K562 (cell line): ENCODE measurements around the gene TPRG1L. TPM values are rescaled to one million over a fixed set of nuclear protein-coding genes. Genes with fewer than 3 reads are reported as not detected.

Experiments
- ATAC-seq: fragments of 200-7000 bp; cut with Tn5 transposase; 3 replicates; pipeline ENCODE4 v1.9.1; 2020; ENCODE audit warnings: moderate library complexity
- BruUV-seq: library from RNA; stranded (reverse); fragments of 400-500 nt; replicated peaks from 2 replicates; lab custom pipeline; 2021; lab: Mats Ljungman, UMichigan
- CTCF ChIA-PET: fragments of 300-600 bp; formaldehyde crosslinking; extraction: SDS; loops from one replicate; lab custom pipeline; 2021; ENCODE audit warnings: low intra/inter-chr PET ratio; lab: Yijun Ruan, JAX
- POLR2A ChIA-PET: fragments of 300-600, 350-650 bp; sonication (Branson Sonifier 250); formaldehyde crosslinking; extraction: SDS; loops from one replicate; lab custom pipeline; 2021; ENCODE audit warnings: antibody characterized with exemption, inconsistent platforms; lab: Yijun Ruan, JAX
- DNase-seq, 4 experiments: peaks; one replicate each; pipeline versions ENCODE4 v3.0.0 to v3.0.0-alpha.2; 2011 to 2018; ENCODE audit warnings: low spot score in 3 of 4, mixed read lengths in 3 of 4; ENCODE audit errors: extremely low read depth in 1 of 4
- FAIRE-seq: peaks from 2 replicates; lab custom pipeline; 2011; peaks lifted over from hg19 to GRCh38; lab: Jason Lieb, UNC
- H2AFZ ChIP-seq: 2 replicates; pipeline ENCODE4 v1.6.0; 2011; ENCODE audit warnings: low read depth, low read length, control low read depth, inconsistent platforms
- H3K27ac ChIP-seq: fragments of 200-600 bp; 3 replicates; pipeline ENCODE4 v1.8.0; 2011; ENCODE audit warnings: low read depth, mild to moderate bottlenecking, control low read depth, inconsistent platforms, low read length, moderate library complexity, mixed read lengths; ENCODE audit errors: extremely low read depth
- H3K27me3 ChIP-seq, 2 experiments: fragments of 300-600 bp in 1 of 2; 2 replicates in 1 of 2; 3 replicates in 1 of 2; pipeline versions ENCODE4 v1.6.0 to v1.8.0; 2011; ENCODE audit warnings: inconsistent platforms in 2 of 2, low read length in 2 of 2, mild to moderate bottlenecking in 1 of 2, mixed read lengths in 1 of 2, moderate library complexity in 1 of 2; ENCODE audit not compliant: control insufficient read depth in 2 of 2, insufficient read depth in 2 of 2
- H3K36me3 ChIP-seq: fragments of 300-600 bp; 3 replicates; pipeline ENCODE4 v1.8.0; 2011; ENCODE audit warnings: mild to moderate bottlenecking, low read length, inconsistent platforms; ENCODE audit not compliant: control insufficient read depth, insufficient read depth
- H3K4me1 ChIP-seq, 2 experiments: fragments of 200-600 bp in 1 of 2; replicated peaks in 1 of 2; 2 replicates in 1 of 2; 3 replicates in 1 of 2; pipeline versions ENCODE4 v1.5.1 to v1.8.0; 2011; ENCODE audit warnings: inconsistent platforms in 2 of 2, low read length in 2 of 2, mild to moderate bottlenecking in 1 of 2, mixed read lengths in 1 of 2, moderate library complexity in 1 of 2; ENCODE audit not compliant: control insufficient read depth in 2 of 2, insufficient read depth in 2 of 2
- H3K4me2 ChIP-seq: 2 replicates; pipeline ENCODE4 v1.6.1; 2011; ENCODE audit warnings: low read length, control low read depth, inconsistent platforms, mixed read lengths; ENCODE audit not compliant: insufficient read depth
- H3K4me3 ChIP-seq: fragments of 200-600 bp; sonication (generic), shearing (Covaris generic); 2 replicates; pipeline ENCODE4 v1.5.1; 2016; ENCODE audit warnings: control low read depth, inconsistent platforms
- H3K79me2 ChIP-seq: fragments of 200-600 bp; 3 replicates; pipeline ENCODE4 v1.8.0; 2011; ENCODE audit warnings: low read length, inconsistent platforms; ENCODE audit not compliant: control insufficient read depth, insufficient read depth
- H3K9ac ChIP-seq, 2 experiments: 2 replicates each; pipeline versions ENCODE4 v1.6.0 to v1.6.1; 2011; ENCODE audit warnings: low read depth in 2 of 2, low read length in 2 of 2, control low read depth in 1 of 2, inconsistent platforms in 1 of 2, mild to moderate bottlenecking in 1 of 2, mixed read lengths in 1 of 2; ENCODE audit not compliant: insufficient read depth in 1 of 2
- H3K9me1 ChIP-seq: one replicate; pipeline ENCODE4 v1.6.0; 2011; ENCODE audit warnings: inconsistent platforms, mild to moderate bottlenecking, low read length, moderate library complexity; ENCODE audit not compliant: control insufficient read depth, insufficient read depth
- H3K9me3 ChIP-seq: replicated peaks from 2 replicates; pipeline ENCODE4 v1.5.1; 2011; ENCODE audit warnings: low read depth, low read length, inconsistent platforms; ENCODE audit not compliant: control insufficient read depth, insufficient read depth
- H4K20me1 ChIP-seq: replicated peaks from 2 replicates; pipeline ENCODE4 v1.6.1; 2011; ENCODE audit warnings: low read length, inconsistent platforms, mixed read lengths; ENCODE audit not compliant: control insufficient read depth, insufficient read depth
- HNRNPH1 ChIP-seq: fragments of 200-400 bp; formaldehyde crosslinking; optimal IDR thresholded peaks from 2 replicates; pipeline ENCODE3; 2017; ENCODE audit warnings: low read depth, mild to moderate bottlenecking, low read length, moderate library complexity
- HNRNPK ChIP-seq: fragments of 200-400 bp; formaldehyde crosslinking; IDR thresholded peaks from one replicate; pipeline ENCODE4 v1.6.1; 2018; ENCODE audit warnings: mild to moderate bottlenecking, low read depth, low read length; ENCODE audit not compliant: poor library complexity, severe bottlenecking
- KDM2B ChIP-seq: fragments of 250-450 bp; sonication (Bioruptor Pico); IDR thresholded peaks from 2 replicates; pipeline ENCODE4 v1.8.0; 2021; ENCODE audit warnings: mild to moderate bottlenecking, moderate library complexity
- MEF2D ChIP-seq: conservative IDR thresholded peaks from 2 replicates; pipeline ENCODE4 v1.6.1; 2016; ENCODE audit warnings: low read depth, missing genetic modification characterization, missing compliant biosample characterization
- RBM39 ChIP-seq: fragments of 200-400 bp; formaldehyde crosslinking; optimal IDR thresholded peaks from 2 replicates; pipeline ENCODE3; 2018; ENCODE audit warnings: low read depth, low read length
- RFX7 ChIP-seq: fragments of 250-450 bp; sonication (Bioruptor Pico); IDR thresholded peaks from 2 replicates; pipeline ENCODE4 v1.5.1; 2021; ENCODE audit warnings: mild to moderate bottlenecking
- SIRT6 ChIP-seq: IDR thresholded peaks from one replicate; pipeline ENCODE4 v1.6.1; 2012; ENCODE audit warnings: low read depth, mild to moderate bottlenecking, control low read depth, inconsistent platforms, low read length, moderate library complexity
- SREBF1 ChIP-seq: fragments of 150-350 bp; IDR thresholded peaks from 2 replicates; pipeline ENCODE4 v1.6.1; 2014; ENCODE audit warnings: antibody characterized with exemption, low read depth, low read length, borderline replicate concordance
- SUPT5H ChIP-seq: fragments of 450-650 bp; IDR thresholded peaks from 2 replicates; pipeline ENCODE4 v1.6.1; 2016
- TAF15 ChIP-seq: fragments of 200-400 bp; formaldehyde crosslinking; IDR thresholded peaks from 2 replicates; pipeline ENCODE4 v1.6.1; 2017; ENCODE audit warnings: mild to moderate bottlenecking, low read depth, low read length, moderate library complexity
- ZNF146 ChIP-seq: IDR thresholded peaks from one replicate; pipeline ENCODE4 v1.6.1; 2018; ENCODE audit warnings: missing compliant biosample characterization; ENCODE audit not compliant: unreplicated experiment
- ZNF583 ChIP-seq: fragments of 250-450 bp; sonication (Bioruptor Pico); IDR thresholded peaks from 2 replicates; pipeline ENCODE4 v1.4.0; 2020
- WGBS: fragments of 100-300 bp; shearing (Covaris generic); methylation state at CpG from one replicate; pipeline ENCODE4 v1.1.6; 2016; ENCODE audit warnings: low coverage, mixed read lengths; ENCODE audit not compliant: insufficient coverage; ENCODE audit errors: missing lambda C conversion rate; 5-methylcytosine and 5-hydroxymethylcytosine counted together
- in situ Hi-C: fragments of 300-500 bp; cut with MboI; formaldehyde crosslinking; loops from 4 replicates; pipeline ENCODE4 v1.15.0; 2018; ENCODE audit warnings: inconsistent platforms, mixed read lengths
- intact Hi-C: fragments of 100-400 bp; cut with micrococcal nuclease; formaldehyde crosslinking; loops from 2 replicates; pipeline ENCODE4 v1.14.2; 2022
- polyA plus RNA-seq, 8 experiments: library from polyadenylated mRNA; depleted of rRNA in 4 of 8; stranded (reverse) in 5 of 8; unstranded in 3 of 8; fragments of >200 nt; fragmentation: Nextera tagmentation in 2 of 8; fragmentation: Illumina TruSeq in 1 of 8; extraction: Ambion mirVana in 2 of 8; extraction: Trizol in 1 of 8; gene quantifications; 2 replicates each; pipeline versions ENCODE4 v1.2.1 to v1.2.3, GENCODE V29; 2011 to 2014; ENCODE audit warnings: inconsistent platforms in 1 of 8, missing spikeins in 1 of 8
- total RNA-seq, 7 experiments: library from RNA; depleted of rRNA in 6 of 7; stranded (reverse); fragments of >200 nt in 6 of 7; fragmentation: Illumina TruSeq in 2 of 7; extraction: Trizol in 2 of 7; gene quantifications; 2 replicates each; pipeline versions ENCODE4 v1.2.1 to v1.2.3, GENCODE V29; 2011 to 2021; ENCODE audit warnings: low replicate concordance in 1 of 7

The TPRG1L gene
- total and polyA plus RNA-seq, 9 of the 15 experiments (the other 6 are each of a cell fraction or from before 2014, with no cell fraction given) = 1.6 to 11.0 (median 6.2) TPM

DNA sequence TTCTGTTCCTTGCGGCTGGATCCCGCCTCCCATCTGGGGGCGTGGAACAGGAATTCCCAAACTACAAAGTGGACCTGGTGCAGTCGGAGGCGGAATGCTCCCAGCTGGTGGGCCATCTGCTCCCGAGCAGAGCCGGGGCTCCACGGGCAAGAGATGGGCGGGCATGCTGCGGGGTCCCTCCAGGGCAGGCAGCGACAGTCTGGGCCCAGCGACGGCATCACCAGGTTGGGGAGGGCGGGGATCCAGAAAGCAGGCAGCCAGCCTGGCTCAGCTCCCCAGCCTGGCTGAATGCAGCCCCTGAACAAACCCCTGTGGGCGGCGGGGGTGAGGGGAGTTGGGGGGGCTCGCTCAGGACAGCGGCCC is 17.1 kb upstream of the TPRG1L start:
- Histone ChIP-seq H3K4me3 (no peak overlapping the region), H4K20me1 (peaks cover 11% of the 10 kb centered on the region), H3K27me3 (peaks cover 11 to 62% of the 10 kb centered on the region in 2 experiments; a peak in 4 of 5 replicates), H3K4me2 (no peak overlapping the region), H3K9ac (no peak overlapping the region), H3K79me2 (no peaks in the 10 kb centered on the region), H3K9me1 (no peaks in the 10 kb centered on the region), H2AFZ (no peak overlapping the region), H3K9me3 (no peaks in the 10 kb centered on the region), H3K4me1 (peaks cover 6 to 28% of the 10 kb centered on the region in 2 experiments; a peak in 3 of 5 replicates), H3K27ac (no peak overlapping the region), H3K36me3 (no peaks in the 10 kb centered on the region)
- in situ Hi-C loops = no loop called here
- no peak for FAIRE-seq
- intact Hi-C loops = no loop called here
- 29% methylated on average over 18 of the region's 18 CpGs for WGBS
- TF ChIP-seq TAF15 (no peak), RBM39 (no peak), KDM2B (CRISPR knock-in tag) (no peak), SIRT6 (no peak), HNRNPH1 (no peak), SREBF1 (no peak), SUPT5H (no peak), ZNF583 (CRISPR knock-in tag) (no peak), HNRNPK (no peak), ZNF146 (CRISPR knock-in tag) (no peak), MEF2D (tag) (no peak), RFX7 (no peak)
- ChIA-PET POLR2A (interaction anchor here (0.8 to 1.2 kb wide), 2 partner anchors 9 to 11 kb away, joined by 3 to 4 read pairs; no protein-coding TSS in a partner anchor), CTCF (no interaction called here)
- ATAC-seq = no peak
- DNase-seq = no peak
- no TSS peak for BruUV-seq
